ENCODE data around the gene PAXIP1.

Gene PAXIP1

GRCh38 chr7:155027879-155028278, 25.0 kb upstream of the PAXIP1 start:
- TF ChIP-seq FOXK2 (IDR thresholded peaks at IDR 0.05) (no peak), L3MBTL2 (conservative IDR thresholded peaks at IDR 0.05) (no peak), FOXA1 (IDR thresholded peaks at IDR 0.05) (no peak), SUZ12 (IDR thresholded peaks at IDR 0.05) (no peak), PKNOX1 (IDR thresholded peaks at IDR 0.05) (no peak), ARNT (IDR thresholded peaks at IDR 0.05) (no peak), CTBP1 (IDR thresholded peaks at IDR 0.05; ENCODE audit: borderline replicate concordance) (no peak), LEF1 (IDR thresholded peaks at IDR 0.05; ENCODE audit: borderline replicate concordance) (no peak)
- DNase-seq (ENCODE audit: extremely low spot score) = no peak
- ChIA-PET POLR2A (no interaction called here), CTCF (no interaction called here)

- DNase-seq (ENCODE audit: extremely low spot score) = no peak
- ChIA-PET POLR2A (no interaction called here), CTCF (no interaction called here)
- TF ChIP-seq NFRKB (IDR thresholded peaks at IDR 0.05) = no peak
- TF ChIP-seq LEF1 (IDR thresholded peaks at IDR 0.05; ENCODE audit: borderline replicate concordance) = no peak
- no peak for TF ChIP-seq ARNT (IDR thresholded peaks at IDR 0.05)
- TF ChIP-seq ZNF384 (IDR thresholded peaks at IDR 0.05) = no peak
- TF ChIP-seq FOXA1 (IDR thresholded peaks at IDR 0.05) = no peak
- no peak for TF ChIP-seq HDGF (IDR thresholded peaks at IDR 0.05; ENCODE audit: borderline replicate concordance)
- TF ChIP-seq BHLHE40 (IDR thresholded peaks at IDR 0.05; ENCODE audit: borderline replicate concordance) = no peak
- TF ChIP-seq TARDBP (IDR thresholded peaks at IDR 0.05) = no peak
- TF ChIP-seq CTBP1 (IDR thresholded peaks at IDR 0.05; ENCODE audit: borderline replicate concordance) = no peak
- no peak for TF ChIP-seq SUZ12 (IDR thresholded peaks at IDR 0.05)
- TF ChIP-seq ELF4 (IDR thresholded peaks at IDR 0.05) = no peak
- no peak for TF ChIP-seq FOXM1 (IDR thresholded peaks at IDR 0.05; ENCODE audit: borderline replicate concordance)
- TF ChIP-seq L3MBTL2 (conservative IDR thresholded peaks at IDR 0.05) = no peak
- TF ChIP-seq PKNOX1 (IDR thresholded peaks at IDR 0.05) = no peak
- TF ChIP-seq SP1 (IDR thresholded peaks at IDR 0.05) = no peak
- no peak for TF ChIP-seq FOXK2 (IDR thresholded peaks at IDR 0.05)
These were observed 18.8 kb upstream of the PAXIP1 start for GRCh38 chr7:155021699-155022145.

GRCh38 chr7:155020996-155021395, 18.1 kb upstream of the PAXIP1 start:
- CTCF ChIA-PET = interaction anchor here (1.4 to 1.8 kb wide), 2 partner anchors 11 to 324 kb away, joined by 5 to 7 read pairs; no protein-coding TSS in a partner anchor

GRCh38 chr7:155017834-155018233, 14.9 kb upstream of the PAXIP1 start:
- CTCF ChIA-PET = interaction anchor here (1.1 kb wide), 1 partner anchor 8 kb away, joined by 3 read pairs; no protein-coding TSS in a partner anchor
- TF ChIP-seq CTBP1 (IDR thresholded peaks at IDR 0.05; ENCODE audit: borderline replicate concordance) (no peak), NFRKB (IDR thresholded peaks at IDR 0.05) (no peak), FOXK2 (IDR thresholded peaks at IDR 0.05) (no peak), ARNT (IDR thresholded peaks at IDR 0.05) (no peak), FOXA1 (IDR thresholded peaks at IDR 0.05) (no peak), FOXM1 (IDR thresholded peaks at IDR 0.05; ENCODE audit: borderline replicate concordance) (no peak)
- POLR2A ChIA-PET = no interaction called here
- no peak for DNase-seq (ENCODE audit: extremely low spot score)

More at GRCh38 chr7:155020996-155021395, 18.1 kb upstream of the PAXIP1 start:
- POLR2A ChIA-PET = no interaction called here
- no peak for TF ChIP-seq LEF1 (IDR thresholded peaks at IDR 0.05; ENCODE audit: borderline replicate concordance)
- TF ChIP-seq FOXM1 (IDR thresholded peaks at IDR 0.05; ENCODE audit: borderline replicate concordance) = no peak
- no peak for TF ChIP-seq ZNF384 (IDR thresholded peaks at IDR 0.05)
- TF ChIP-seq TARDBP (IDR thresholded peaks at IDR 0.05) = no peak
- no peak for TF ChIP-seq PKNOX1 (IDR thresholded peaks at IDR 0.05)
- TF ChIP-seq HDGF (IDR thresholded peaks at IDR 0.05; ENCODE audit: borderline replicate concordance) = no peak
- TF ChIP-seq BHLHE40 (IDR thresholded peaks at IDR 0.05; ENCODE audit: borderline replicate concordance) = no peak
- TF ChIP-seq CTBP1 (IDR thresholded peaks at IDR 0.05; ENCODE audit: borderline replicate concordance) = no peak
- TF ChIP-seq FOXA1 (IDR thresholded peaks at IDR 0.05) = no peak
- TF ChIP-seq ARNT (IDR thresholded peaks at IDR 0.05) = no peak
- TF ChIP-seq FOXK2 (IDR thresholded peaks at IDR 0.05) = no peak
- DNase-seq (ENCODE audit: extremely low spot score) = no peak

- ChIA-PET CTCF (interaction anchor here (0.8 to 1.0 kb wide), 2 partner anchors 28 to 84 kb away, joined by 3 to 5 read pairs; no protein-coding TSS in a partner anchor), POLR2A (no interaction called here)
- no peak for TF ChIP-seq CTBP1 (IDR thresholded peaks at IDR 0.05; ENCODE audit: borderline replicate concordance)
- no peak for TF ChIP-seq ARNT (IDR thresholded peaks at IDR 0.05)
- no peak for TF ChIP-seq SP1 (IDR thresholded peaks at IDR 0.05)
- no peak for TF ChIP-seq FOXK2 (IDR thresholded peaks at IDR 0.05)
- TF ChIP-seq ELF4 (IDR thresholded peaks at IDR 0.05) = no peak
- TF ChIP-seq FOXM1 (IDR thresholded peaks at IDR 0.05; ENCODE audit: borderline replicate concordance) = no peak
- no peak for TF ChIP-seq NFRKB (IDR thresholded peaks at IDR 0.05)
- no peak for TF ChIP-seq LEF1 (IDR thresholded peaks at IDR 0.05; ENCODE audit: borderline replicate concordance)
- no peak for TF ChIP-seq ZNF384 (IDR thresholded peaks at IDR 0.05)
- TF ChIP-seq FOXA1 (IDR thresholded peaks at IDR 0.05) = no peak
- no peak for TF ChIP-seq HDGF (IDR thresholded peaks at IDR 0.05; ENCODE audit: borderline replicate concordance)
- TF ChIP-seq SUZ12 (IDR thresholded peaks at IDR 0.05) = no peak
- no peak for TF ChIP-seq PKNOX1 (IDR thresholded peaks at IDR 0.05)
- no peak for TF ChIP-seq L3MBTL2 (conservative IDR thresholded peaks at IDR 0.05)
- no peak for TF ChIP-seq BHLHE40 (IDR thresholded peaks at IDR 0.05; ENCODE audit: borderline replicate concordance)
- TF ChIP-seq TARDBP (IDR thresholded peaks at IDR 0.05) = no peak
These were observed 8.2 kb upstream of the PAXIP1 start for GRCh38 chr7:155011086-155011485.

More at GRCh38 chr7:155011086-155011485, 8.2 kb upstream of the PAXIP1 start:
- no peak for DNase-seq (ENCODE audit: extremely low spot score)
